Left ventricle myocardium inferior (tissue), 1 donor: ENCODE data around the gene PIP4K2B. TPM values are rescaled to one million over a fixed set of nuclear protein-coding genes. Genes with fewer than 3 reads are reported as not detected.
"Not testable (repeated sequence)": the region's sequence is repeated elsewhere in the genome, so short reads cannot be mapped to it uniquely, and the experiment has no call there.

Experiments used
- DNase-seq: peaks from one replicate; pipeline ENCODE4 v3.0.0-alpha.2; 2020
- H3K27ac ChIP-seq: fragments of 200-600 bp; replicated peaks from 2 replicates; pipeline ENCODE4 v1.8.0; 2021
- H3K27me3 ChIP-seq: fragments of 200-600 bp; 2 replicates; pipeline ENCODE4 v1.8.0; 2021; ENCODE audit warnings: low read depth
- H3K36me3 ChIP-seq: fragments of 200-600 bp; 2 replicates; pipeline ENCODE4 v1.8.0; 2021
- H3K4me1 ChIP-seq: fragments of 200-600 bp; 2 replicates; pipeline ENCODE4 v1.8.0; 2021
- H3K4me3 ChIP-seq: fragments of 200-600 bp; 2 replicates; pipeline ENCODE4 v1.8.0; 2021; ENCODE audit warnings: mild to moderate bottlenecking, moderate library complexity
- H3K9me3 ChIP-seq: fragments of 200-600 bp; replicated peaks from 2 replicates; pipeline ENCODE4 v1.8.0; 2021
- intact Hi-C: fragments of 100-400 bp; cut with micrococcal nuclease; formaldehyde crosslinking; loops from one replicate; pipeline ENCODE4 v1.11.0; 2022
- total RNA-seq: library from RNA; stranded (reverse); fragmentation: NEBNext Ultra II Directional; extraction: Animal tissue kit (Norgen Biotek cat#: 25700); gene quantifications from one replicate; pipeline ENCODE4 v1.2.1, GENCODE V29; 2021
- TF ChIP-seq, protein P1 (sequence below): fragments of 200-600 bp; IDR thresholded peaks from 2 replicates; pipeline ENCODE4 v1.8.0; 2021; ENCODE audit warnings: antibody characterized with exemption, mild to moderate bottlenecking, borderline replicate concordance
- donor health status: DM: no; HTN: yes; CAD: no; lungs with severe emphysema.

The PIP4K2B gene
- total RNA-seq, 1 donor from 2014 or later: 42.7 TPM

DNA sequence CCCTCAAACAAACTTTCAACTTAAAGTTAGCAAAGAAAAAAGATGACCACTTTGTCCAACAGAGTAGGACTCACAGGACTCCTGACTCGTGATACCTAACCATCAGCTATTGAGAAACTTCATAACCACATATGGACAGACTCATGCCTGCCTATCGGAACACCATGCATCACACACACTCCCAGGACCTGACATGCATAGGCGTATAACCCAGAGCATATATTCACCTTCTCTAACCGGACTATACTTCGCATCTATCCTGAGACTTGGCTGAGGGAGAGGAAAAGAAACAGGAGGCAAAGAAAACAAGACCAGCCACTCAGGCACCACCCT, 2.2 kb downstream of the PIP4K2B start:
- H3K27ac ChIP-seq: peak overlapping the region; percentile 98
- H3K36me3 ChIP-seq: peaks cover 19% of the 10 kb centered on the region
- peak overlapping the region; percentile 97 for H3K4me3 ChIP-seq
- no peak for DNase-seq
- TF ChIP-seq, protein P1, sequence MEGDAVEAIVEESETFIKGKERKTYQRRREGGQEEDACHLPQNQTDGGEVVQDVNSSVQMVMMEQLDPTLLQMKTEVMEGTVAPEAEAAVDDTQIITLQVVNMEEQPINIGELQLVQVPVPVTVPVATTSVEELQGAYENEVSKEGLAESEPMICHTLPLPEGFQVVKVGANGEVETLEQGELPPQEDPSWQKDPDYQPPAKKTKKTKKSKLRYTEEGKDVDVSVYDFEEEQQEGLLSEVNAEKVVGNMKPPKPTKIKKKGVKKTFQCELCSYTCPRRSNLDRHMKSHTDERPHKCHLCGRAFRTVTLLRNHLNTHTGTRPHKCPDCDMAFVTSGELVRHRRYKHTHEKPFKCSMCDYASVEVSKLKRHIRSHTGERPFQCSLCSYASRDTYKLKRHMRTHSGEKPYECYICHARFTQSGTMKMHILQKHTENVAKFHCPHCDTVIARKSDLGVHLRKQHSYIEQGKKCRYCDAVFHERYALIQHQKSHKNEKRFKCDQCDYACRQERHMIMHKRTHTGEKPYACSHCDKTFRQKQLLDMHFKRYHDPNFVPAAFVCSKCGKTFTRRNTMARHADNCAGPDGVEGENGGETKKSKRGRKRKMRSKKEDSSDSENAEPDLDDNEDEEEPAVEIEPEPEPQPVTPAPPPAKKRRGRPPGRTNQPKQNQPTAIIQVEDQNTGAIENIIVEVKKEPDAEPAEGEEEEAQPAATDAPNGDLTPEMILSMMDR: no peak
- peaks cover 52% of the 10 kb centered on the region for H3K4me1 ChIP-seq
- H3K9me3 ChIP-seq: no peaks in the 10 kb centered on the region
- H3K27me3 ChIP-seq: no peaks in the 10 kb centered on the region
- intact Hi-C loops: no loop called here

DNA sequence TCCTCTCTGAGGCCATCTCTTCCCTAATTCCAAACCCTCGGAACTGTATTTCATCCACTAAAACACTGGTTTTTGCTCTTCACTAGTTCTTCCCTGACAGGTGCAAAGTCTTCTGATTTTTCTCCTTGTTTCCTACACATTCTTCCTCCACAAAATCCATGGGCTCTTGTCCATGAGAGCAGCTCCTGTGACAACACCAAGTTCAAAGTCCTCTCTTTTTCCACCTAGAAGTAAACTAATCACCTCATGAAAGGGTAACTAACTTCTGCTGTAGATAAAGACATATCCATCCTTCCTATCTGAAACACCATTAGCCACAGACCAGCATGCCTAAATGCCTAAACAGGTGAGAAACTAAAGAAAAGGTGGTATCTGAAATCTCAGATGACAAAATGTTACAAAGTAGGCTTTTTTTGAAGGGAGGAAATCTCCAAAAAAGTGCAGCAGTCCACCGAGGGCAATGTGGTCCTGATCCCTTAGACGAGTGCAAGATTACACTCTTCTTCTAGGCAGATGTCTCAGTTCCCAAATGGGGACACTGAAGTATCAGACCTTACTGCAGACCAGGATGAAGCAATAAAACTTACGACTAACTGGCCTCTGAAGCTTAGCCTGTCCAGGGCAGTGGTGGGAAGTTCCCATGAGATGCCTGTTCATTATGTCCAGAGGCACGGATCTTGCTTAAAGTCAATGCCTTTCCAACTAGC, 2.8 kb downstream of the PIP4K2B start:
- no peaks in the 10 kb centered on the region for H3K27me3 ChIP-seq
- no peak for DNase-seq
- intact Hi-C loops: no loop called here
- H3K4me3 ChIP-seq: peak overlapping the region; percentile 97
- peaks cover 16% of the 10 kb centered on the region for H3K36me3 ChIP-seq
- no peak overlapping the region for H3K27ac ChIP-seq
- no peaks in the 10 kb centered on the region for H3K9me3 ChIP-seq
- TF ChIP-seq, protein P1: no peak
- H3K4me1 ChIP-seq: peaks cover 52% of the 10 kb centered on the region

GRCh38 chr17:38794221-38794620, 5.1 kb downstream of the PIP4K2B start:
- Histone ChIP-seq H3K36me3 (peaks cover 10% of the 10 kb centered on the region), H3K27me3 (no peaks in the 10 kb centered on the region), H3K4me3 (no peak overlapping the region), H3K27ac (no peak overlapping the region), H3K4me1 (peaks cover 63% of the 10 kb centered on the region), H3K9me3 (no peaks in the 10 kb centered on the region)
- intact Hi-C loops: no loop called here
- TF ChIP-seq, protein P1: no peak
- no peak for DNase-seq

DNA sequence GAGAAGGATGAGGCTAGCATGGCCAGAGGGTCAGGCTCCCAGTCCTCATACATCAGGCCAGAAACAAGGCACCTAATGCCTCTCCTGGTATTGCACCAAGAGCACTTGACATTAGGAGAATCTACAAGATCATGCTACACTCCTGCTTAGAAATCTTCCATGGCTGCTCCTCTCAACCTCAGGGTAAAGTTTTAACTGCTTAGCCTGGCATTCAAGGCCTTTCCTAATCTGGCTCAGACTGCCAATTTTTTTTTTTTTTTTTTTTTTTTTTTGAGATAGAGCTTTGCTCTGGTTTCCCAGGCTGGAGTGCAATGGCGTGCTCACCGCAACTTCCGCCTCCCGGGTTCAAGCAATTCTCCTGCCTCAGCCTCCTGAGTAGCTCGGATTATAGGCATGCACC, 8.2 kb downstream of the PIP4K2B start:
- Histone ChIP-seq H3K4me3 (no peak overlapping the region), H3K4me1 (peaks cover 37% of the 10 kb centered on the region), H3K9me3 (no peaks in the 10 kb centered on the region), H3K36me3 (peaks cover 17% of the 10 kb centered on the region), H3K27ac (no peak overlapping the region), H3K27me3 (no peaks in the 10 kb centered on the region)
- intact Hi-C loops: no loop called here
- DNase-seq: no peak
- TF ChIP-seq, protein P1: no peak

DNA sequence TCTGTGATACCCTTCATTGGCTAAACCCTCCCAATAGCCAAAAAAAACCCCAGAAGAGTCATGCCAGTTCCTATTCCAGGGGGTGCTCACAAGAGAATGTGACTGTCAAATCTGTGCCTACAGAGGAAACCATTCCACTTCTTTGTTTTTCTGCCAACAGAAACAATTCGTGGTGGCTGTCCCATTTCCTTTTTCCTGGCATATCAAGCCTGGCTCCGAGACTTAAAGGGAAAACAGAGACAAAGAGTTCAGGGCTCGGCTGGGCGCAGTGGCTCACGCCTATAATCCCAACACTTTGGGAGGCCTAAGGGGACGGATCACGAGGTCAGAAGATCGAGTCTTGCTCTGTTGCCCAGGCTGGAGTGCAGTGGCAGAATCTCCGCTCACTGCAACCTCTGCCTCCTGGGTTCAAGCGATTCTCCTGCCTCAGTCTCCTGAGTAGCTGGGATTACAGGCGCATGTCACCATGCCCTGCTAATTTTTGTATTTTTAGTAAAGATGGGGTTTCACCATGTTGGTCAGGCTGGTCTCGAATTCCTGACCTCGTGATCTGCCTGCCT, 9.1 kb downstream of the PIP4K2B start:
- H3K4me3 ChIP-seq, H3K27me3 ChIP-seq, H3K27ac ChIP-seq, H3K9me3 ChIP-seq, DNase-seq, intact Hi-C loops: not testable (repeated sequence)
- Histone ChIP-seq H3K4me1 (peaks cover 28% of the 10 kb centered on the region), H3K36me3 (peaks cover 19% of the 10 kb centered on the region)

GRCh38 chr17:38789185-38789584, 10.2 kb downstream of the PIP4K2B start:
- Histone ChIP-seq H3K4me1 (peaks cover 24% of the 10 kb centered on the region), H3K36me3 (peaks cover 29% of the 10 kb centered on the region), H3K27me3 (no peaks in the 10 kb centered on the region), H3K4me3 (no peak overlapping the region), H3K27ac (no peak overlapping the region), H3K9me3 (no peaks in the 10 kb centered on the region)
- TF ChIP-seq, protein P1: no peak
- DNase-seq: no peak
- intact Hi-C loops: no loop called here

- DNase-seq, intact Hi-C loops, H3K27me3 ChIP-seq, H3K9me3 ChIP-seq, H3K4me3 ChIP-seq, H3K27ac ChIP-seq: not testable (repeated sequence)
- Histone ChIP-seq H3K36me3 (peaks cover 41% of the 10 kb centered on the region), H3K4me1 (peaks cover 24% of the 10 kb centered on the region)
Measured at GRCh38 chr17:38787999-38788398, 11.4 kb downstream of the PIP4K2B start.
